Stimulated activated memory B cell treated with anti-CD40 and anti-IgM and Interleukin-4, amounts not matched to agents 10 μg/mL and 1 μg/mL and 100 μg/mL, for 72 hours (primary cell): ENCODE data around the gene PARD3B.

Experiments
- ATAC-seq: fragments of 150-1000 bp; cut with Tn5 transposase; 2 replicates; pipeline ENCODE4 v1.10.0; 2021
- H3K27ac Mint-ChIP-seq: one replicate; pipeline ENCODE4 v1.8.0; 2022; ENCODE audit warnings: mild to moderate bottlenecking, mixed read lengths
- H3K27me3 Mint-ChIP-seq: one replicate; pipeline ENCODE4 v1.8.0; 2022; ENCODE audit warnings: mixed read lengths
- H3K36me3 Mint-ChIP-seq: one replicate; pipeline ENCODE4 v1.8.0; 2022; ENCODE audit warnings: mixed read lengths
- H3K4me1 Mint-ChIP-seq: one replicate; pipeline ENCODE4 v1.8.0; 2022; ENCODE audit warnings: mixed read lengths
- H3K4me3 Mint-ChIP-seq: one replicate; pipeline ENCODE4 v1.8.0; 2022; ENCODE audit warnings: mild to moderate bottlenecking, moderate library complexity, mixed read lengths
- H3K9me3 Mint-ChIP-seq: one replicate; pipeline ENCODE4 v1.8.0; 2022; ENCODE audit warnings: mixed read lengths

PARD3B gene

DNA sequence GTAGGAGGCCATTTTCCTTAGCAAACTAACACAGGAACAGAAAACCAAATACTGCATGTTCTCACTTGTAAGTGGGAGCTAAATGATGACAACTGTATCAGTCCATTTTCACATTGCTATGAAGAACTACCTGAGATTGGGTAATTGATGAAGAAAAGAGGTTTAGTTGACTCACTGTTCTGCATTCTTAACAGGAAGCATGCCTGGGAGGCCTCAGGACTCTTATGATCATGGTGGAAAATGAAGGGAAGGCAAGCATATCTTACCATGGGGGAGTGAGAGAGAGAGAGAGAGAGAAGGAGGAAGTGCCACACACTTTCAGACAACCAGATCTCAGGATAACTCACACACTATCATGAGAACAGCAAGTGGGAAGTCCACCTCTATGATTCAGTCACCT is 105.3 kb downstream of the PARD3B start:
- Mint-ChIP-seq H3K9me3 (peaks cover 4% of the 10 kb centered on the region), H3K36me3 (no peaks in the 10 kb centered on the region), H3K27ac (no peak overlapping the region), H3K4me3 (no peak overlapping the region), H3K27me3 (no peaks in the 10 kb centered on the region), H3K4me1 (no peaks in the 10 kb centered on the region)
- ATAC-seq: no peak

DNA sequence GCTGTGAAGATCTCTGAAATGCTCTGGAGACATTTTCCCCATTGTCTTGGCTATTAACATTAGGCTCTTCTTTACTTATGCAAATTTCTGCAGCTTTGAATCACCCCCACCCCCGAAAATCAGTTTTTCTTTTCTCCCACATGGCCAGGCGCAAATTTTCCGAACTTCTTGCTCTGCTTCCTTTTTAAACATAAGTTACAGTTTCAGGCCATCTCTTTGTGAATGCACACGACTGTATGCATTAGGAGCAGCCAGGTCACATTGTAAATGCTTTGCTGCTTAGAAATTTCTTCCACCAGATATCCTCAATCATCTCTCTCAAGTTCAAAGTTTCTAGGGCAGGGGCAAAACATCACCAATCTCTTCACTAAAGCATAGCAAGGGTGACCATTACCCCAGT is 106.8 kb downstream of the PARD3B start:
- ATAC-seq: no peak
- H3K27me3 Mint-ChIP-seq: no peaks in the 10 kb centered on the region
- H3K9me3 Mint-ChIP-seq: peaks cover 4% of the 10 kb centered on the region
- H3K4me3 Mint-ChIP-seq: no peak overlapping the region
- no peak overlapping the region for H3K27ac Mint-ChIP-seq
- no peaks in the 10 kb centered on the region for H3K36me3 Mint-ChIP-seq
- H3K4me1 Mint-ChIP-seq: no peaks in the 10 kb centered on the region

DNA sequence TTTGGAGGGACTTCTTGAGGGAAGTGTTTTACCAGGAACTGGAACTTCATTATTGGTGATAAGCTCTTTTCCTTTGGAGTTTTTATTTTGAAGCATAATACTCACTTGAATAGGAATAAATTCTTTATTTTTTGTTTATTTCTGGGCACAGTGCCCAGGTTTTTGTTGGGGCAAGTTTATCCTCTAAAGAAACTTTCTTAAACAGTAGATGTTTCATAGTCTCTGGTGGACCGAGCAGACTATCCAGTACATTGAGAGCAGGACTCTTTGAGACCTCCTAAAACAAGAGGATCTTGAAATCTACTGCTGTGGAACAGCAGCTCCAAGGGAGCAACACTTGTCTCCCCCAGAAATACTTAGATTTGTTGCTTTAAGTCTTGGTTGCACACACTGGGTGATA is 109.4 kb downstream of the PARD3B start:
- Mint-ChIP-seq H3K9me3 (peaks cover 4% of the 10 kb centered on the region), H3K4me3 (no peak overlapping the region), H3K27ac (no peak overlapping the region), H3K4me1 (no peaks in the 10 kb centered on the region), H3K27me3 (no peaks in the 10 kb centered on the region), H3K36me3 (no peaks in the 10 kb centered on the region)
- no peak for ATAC-seq

DNA sequence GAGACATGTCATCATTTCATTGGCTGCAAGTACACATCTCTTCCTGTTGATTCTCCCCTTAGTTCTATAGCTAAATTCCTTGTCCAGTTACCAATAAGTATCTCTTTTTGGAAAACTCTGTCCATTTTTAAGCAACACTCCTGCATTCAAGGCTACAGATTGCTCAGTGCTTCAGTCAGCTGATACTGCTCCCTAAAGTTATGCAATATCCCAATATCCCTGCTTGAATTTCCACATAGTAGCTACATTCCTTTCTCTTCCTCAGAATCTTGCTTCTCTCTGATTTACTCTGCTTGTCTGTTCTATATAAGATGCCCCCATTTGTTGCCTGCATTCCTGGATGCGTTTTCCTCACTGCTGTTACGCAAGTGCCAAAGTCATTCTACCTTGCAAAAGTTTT is 109.8 kb downstream of the PARD3B start:
- Mint-ChIP-seq H3K4me1 (no peaks in the 10 kb centered on the region), H3K36me3 (no peaks in the 10 kb centered on the region), H3K9me3 (peaks cover 4% of the 10 kb centered on the region), H3K27ac (no peak overlapping the region), H3K4me3 (no peak overlapping the region), H3K27me3 (no peaks in the 10 kb centered on the region)
- no peak for ATAC-seq

DNA sequence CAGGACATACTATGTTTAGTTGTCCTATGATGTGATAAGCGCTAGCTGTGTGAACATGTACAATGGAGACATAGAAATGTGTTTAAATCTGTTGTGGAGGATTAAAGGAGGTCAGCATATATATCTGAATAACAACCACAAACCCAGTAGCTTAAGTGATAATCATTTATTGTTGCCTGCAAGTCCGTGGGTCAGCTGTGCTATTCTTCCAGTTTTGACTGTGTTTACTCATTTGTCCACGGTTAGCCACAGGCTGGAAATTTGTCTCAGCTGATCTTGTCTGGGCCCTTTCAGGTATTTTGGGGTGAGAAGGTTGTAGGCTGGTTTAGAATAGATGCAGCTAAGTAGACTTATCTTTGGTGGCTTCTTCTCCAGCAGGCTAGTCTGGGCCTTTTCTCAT is 110.4 kb downstream of the PARD3B start:
- no peaks in the 10 kb centered on the region for H3K4me1 Mint-ChIP-seq
- H3K27me3 Mint-ChIP-seq: no peaks in the 10 kb centered on the region
- H3K9me3 Mint-ChIP-seq: peaks cover 4% of the 10 kb centered on the region
- H3K4me3 Mint-ChIP-seq: no peak overlapping the region
- H3K27ac Mint-ChIP-seq: no peak overlapping the region
- ATAC-seq: no peak
- no peaks in the 10 kb centered on the region for H3K36me3 Mint-ChIP-seq

DNA sequence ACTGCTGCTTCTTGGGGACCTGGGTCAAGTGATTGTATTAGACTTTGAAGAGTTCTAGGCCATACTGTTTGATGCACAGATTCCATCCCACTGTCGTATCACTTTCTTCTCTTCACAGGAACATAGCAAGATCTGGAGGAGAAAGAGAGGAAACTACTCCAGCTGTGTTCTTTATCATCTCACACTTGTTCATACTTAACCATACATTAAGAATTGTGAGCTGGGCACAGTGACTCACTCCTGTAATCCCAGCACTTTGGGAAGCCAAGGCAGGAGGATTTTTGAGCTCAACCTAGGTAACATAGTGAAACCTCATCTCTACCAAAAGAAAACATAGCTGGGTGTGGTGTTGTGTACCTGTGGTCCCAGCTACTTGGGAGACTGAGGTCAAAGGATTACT is 111.7 kb downstream of the PARD3B start:
- Mint-ChIP-seq H3K27ac (no peak overlapping the region), H3K27me3 (no peaks in the 10 kb centered on the region), H3K4me3 (no peak overlapping the region), H3K4me1 (no peaks in the 10 kb centered on the region), H3K36me3 (no peaks in the 10 kb centered on the region), H3K9me3 (peaks cover 3% of the 10 kb centered on the region)
- no peak for ATAC-seq

DNA sequence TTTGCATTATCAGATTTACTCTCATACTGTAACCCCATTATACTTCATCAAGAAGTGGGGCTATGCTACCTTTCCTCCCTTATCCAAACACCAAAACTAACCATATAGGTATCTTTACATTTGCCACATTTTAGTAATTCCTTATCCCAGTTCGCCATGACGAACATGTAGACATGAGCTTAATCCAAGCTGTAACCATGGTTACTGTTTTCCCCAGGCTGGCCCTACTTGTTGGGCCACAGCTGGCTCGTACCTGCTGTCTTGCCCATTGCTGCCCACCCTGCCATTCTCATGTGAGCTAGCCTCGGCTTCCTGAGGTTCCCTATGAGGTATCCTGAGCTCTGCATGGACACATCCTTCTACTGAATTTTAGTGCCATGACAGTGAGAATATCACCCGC is 117.7 kb downstream of the PARD3B start:
- H3K36me3 Mint-ChIP-seq: no peaks in the 10 kb centered on the region
- H3K27ac Mint-ChIP-seq: no peak overlapping the region
- no peak overlapping the region for H3K4me3 Mint-ChIP-seq
- no peaks in the 10 kb centered on the region for H3K27me3 Mint-ChIP-seq
- no peaks in the 10 kb centered on the region for H3K9me3 Mint-ChIP-seq
- H3K4me1 Mint-ChIP-seq: no peaks in the 10 kb centered on the region
- ATAC-seq: no peak

DNA sequence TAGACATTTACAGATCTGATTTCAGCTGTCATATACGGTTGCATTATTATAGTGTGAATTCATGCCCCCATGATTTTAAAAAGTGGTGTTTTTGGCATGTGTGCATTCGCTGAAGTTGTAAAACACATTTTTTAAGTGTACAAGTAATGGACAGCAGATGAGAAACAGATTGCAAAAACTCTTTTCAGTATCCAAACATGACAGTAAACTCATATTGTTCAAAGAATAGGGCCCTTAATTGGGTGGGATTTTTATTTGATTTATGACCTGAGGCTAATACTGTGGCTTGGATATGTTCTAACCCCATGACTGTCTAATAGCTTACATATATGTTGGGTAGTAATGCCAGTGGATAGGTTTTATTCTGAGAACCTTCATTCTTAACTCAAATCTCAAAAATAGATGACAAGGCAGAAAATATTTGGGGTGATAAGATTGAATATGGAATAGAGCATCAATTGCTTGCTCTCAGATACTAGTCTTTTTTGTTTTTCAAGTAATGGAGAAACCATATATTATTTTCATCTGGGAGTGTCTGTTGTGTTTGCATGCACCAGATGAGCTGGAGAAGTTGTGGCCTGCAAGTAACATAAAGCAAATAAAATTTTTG is 118.6 kb downstream of the PARD3B start:
- Mint-ChIP-seq H3K9me3 (no peaks in the 10 kb centered on the region), H3K27me3 (no peaks in the 10 kb centered on the region), H3K27ac (no peak overlapping the region), H3K4me3 (no peak overlapping the region), H3K4me1 (no peaks in the 10 kb centered on the region), H3K36me3 (no peaks in the 10 kb centered on the region)
- no peak for ATAC-seq

DNA sequence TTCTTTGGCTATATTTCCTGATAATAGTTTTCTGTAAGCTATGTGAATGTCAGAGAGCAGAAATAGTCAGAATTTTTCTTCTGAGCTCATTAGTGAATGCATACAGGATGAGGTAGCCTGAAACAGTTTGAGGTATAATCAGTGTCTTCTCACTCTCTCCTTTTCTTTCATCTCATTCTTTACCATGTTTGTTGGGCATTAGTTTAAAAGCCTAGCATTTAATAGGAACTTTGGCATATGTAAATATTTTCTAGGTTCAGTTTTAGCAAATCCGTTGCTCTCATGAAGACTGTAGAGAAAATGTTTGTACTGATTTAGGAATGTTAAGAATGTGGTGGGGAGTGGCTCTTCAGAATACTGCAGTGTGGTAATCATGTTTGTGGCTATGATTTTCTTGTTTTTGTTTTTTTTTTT is 119.4 kb downstream of the PARD3B start:
- H3K27ac Mint-ChIP-seq: no peak overlapping the region
- no peaks in the 10 kb centered on the region for H3K27me3 Mint-ChIP-seq
- no peaks in the 10 kb centered on the region for H3K4me1 Mint-ChIP-seq
- no peaks in the 10 kb centered on the region for H3K36me3 Mint-ChIP-seq
- no peak overlapping the region for H3K4me3 Mint-ChIP-seq
- ATAC-seq: no peak
- no peaks in the 10 kb centered on the region for H3K9me3 Mint-ChIP-seq

DNA sequence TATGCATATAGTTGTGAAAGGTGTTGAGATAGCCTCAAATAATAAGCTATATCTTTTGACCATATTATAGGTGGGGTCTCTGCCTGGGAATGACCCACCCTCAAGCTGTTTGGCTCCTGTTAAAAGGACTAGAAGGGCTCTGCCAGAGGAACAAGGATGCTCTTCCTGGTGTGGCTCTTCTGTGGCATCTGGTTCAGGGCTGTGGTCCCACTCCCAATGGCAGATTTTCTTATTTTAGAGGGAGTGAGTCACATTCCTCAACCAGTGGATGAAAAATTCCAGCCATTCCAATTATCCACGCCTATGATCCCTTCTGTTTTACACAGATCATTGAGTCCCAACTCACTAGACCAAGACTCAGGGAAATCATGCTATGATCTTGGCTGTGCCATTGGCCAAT is 119.9 kb downstream of the PARD3B start:
- H3K36me3 Mint-ChIP-seq: no peaks in the 10 kb centered on the region
- H3K4me3 Mint-ChIP-seq: no peak overlapping the region
- H3K9me3 Mint-ChIP-seq: no peaks in the 10 kb centered on the region
- no peaks in the 10 kb centered on the region for H3K27me3 Mint-ChIP-seq
- no peaks in the 10 kb centered on the region for H3K4me1 Mint-ChIP-seq
- H3K27ac Mint-ChIP-seq: no peak overlapping the region
- no peak for ATAC-seq

DNA sequence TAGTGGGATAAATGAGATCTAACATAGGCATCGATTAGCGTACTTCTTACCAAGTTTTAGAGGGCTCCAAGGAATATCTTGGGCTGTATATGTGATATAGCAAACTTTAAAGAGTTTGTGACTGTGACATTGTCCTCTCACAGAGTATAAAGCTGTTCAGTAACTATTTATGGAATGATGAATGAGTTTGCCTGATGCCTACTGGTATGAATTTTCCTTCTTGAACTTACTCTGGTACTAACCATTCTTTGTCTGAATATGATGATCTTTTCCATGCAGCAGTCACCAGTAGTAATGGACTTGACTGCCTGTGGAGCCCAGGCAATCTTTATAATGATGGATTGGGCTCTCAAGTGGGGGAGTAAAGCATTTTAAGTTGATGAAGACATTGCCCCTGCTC is 120.5 kb downstream of the PARD3B start:
- no peak overlapping the region for H3K4me3 Mint-ChIP-seq
- ATAC-seq: no peak
- H3K9me3 Mint-ChIP-seq: no peaks in the 10 kb centered on the region
- H3K36me3 Mint-ChIP-seq: no peaks in the 10 kb centered on the region
- H3K4me1 Mint-ChIP-seq: no peaks in the 10 kb centered on the region
- H3K27me3 Mint-ChIP-seq: no peaks in the 10 kb centered on the region
- H3K27ac Mint-ChIP-seq: no peak overlapping the region

DNA sequence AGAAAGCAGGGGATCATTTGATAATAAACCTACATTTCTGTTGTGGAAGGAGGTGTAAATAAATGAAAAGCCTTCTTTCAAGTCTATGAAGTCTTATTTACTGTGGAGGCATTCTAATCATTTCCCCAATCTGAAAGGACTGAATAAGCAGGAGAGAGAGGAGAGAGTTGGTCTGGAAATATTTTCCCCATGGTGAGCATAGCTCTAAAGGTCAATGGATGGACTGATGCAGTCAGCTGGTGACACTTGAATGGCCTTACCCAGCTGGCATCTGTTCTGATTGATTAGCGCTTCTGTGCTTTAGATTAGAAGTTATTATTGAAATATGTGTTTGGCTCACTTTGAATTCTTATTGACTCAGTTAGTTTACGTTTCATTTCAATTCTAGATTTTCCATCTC is 122.7 kb downstream of the PARD3B start:
- no peak for ATAC-seq
- no peaks in the 10 kb centered on the region for H3K36me3 Mint-ChIP-seq
- H3K4me1 Mint-ChIP-seq: no peaks in the 10 kb centered on the region
- no peak overlapping the region for H3K27ac Mint-ChIP-seq
- no peaks in the 10 kb centered on the region for H3K27me3 Mint-ChIP-seq
- H3K4me3 Mint-ChIP-seq: no peak overlapping the region
- H3K9me3 Mint-ChIP-seq: no peaks in the 10 kb centered on the region

DNA sequence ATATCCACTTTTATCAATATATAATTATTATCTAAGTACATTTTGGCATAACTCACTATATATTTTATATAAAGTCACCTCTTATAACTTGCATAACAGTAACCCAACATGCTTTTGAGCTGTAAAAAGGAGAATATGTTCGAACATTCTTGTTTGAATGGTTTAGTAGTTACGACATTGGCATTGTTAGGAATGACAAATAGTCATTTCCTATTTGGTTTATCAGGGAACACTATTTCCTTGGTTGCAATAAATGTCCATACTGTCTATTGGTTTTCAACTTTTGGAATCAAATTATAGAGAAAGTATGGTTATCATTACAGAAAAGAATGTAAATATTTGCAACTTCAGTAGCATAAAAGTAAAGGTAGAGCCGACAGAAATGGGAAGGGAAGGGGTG is 124.1 kb downstream of the PARD3B start:
- no peak overlapping the region for H3K4me3 Mint-ChIP-seq
- no peaks in the 10 kb centered on the region for H3K9me3 Mint-ChIP-seq
- ATAC-seq: no peak
- H3K36me3 Mint-ChIP-seq: no peaks in the 10 kb centered on the region
- no peaks in the 10 kb centered on the region for H3K27me3 Mint-ChIP-seq
- H3K27ac Mint-ChIP-seq: no peak overlapping the region
- H3K4me1 Mint-ChIP-seq: no peaks in the 10 kb centered on the region

DNA sequence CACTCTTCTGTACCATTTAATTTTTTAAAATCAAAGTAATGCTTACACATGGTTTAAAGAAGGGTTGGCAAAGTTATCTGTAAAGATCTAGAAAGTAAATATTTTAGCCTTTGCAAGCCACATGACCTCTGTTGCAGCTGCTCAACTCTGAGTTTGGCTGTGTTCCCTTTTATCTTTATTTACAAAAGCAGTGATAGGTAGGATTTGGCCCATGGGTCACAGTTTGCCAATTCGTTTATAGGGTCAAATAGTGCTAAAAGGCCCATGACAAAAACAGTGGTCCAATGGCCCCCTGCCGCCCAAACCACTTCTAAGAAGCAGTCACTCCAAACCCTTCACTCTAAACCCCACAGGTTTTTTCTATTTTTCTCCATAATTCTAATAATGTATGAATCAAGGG is 124.8 kb downstream of the PARD3B start:
- Mint-ChIP-seq H3K9me3 (no peaks in the 10 kb centered on the region), H3K4me3 (no peak overlapping the region), H3K27ac (no peak overlapping the region), H3K4me1 (no peaks in the 10 kb centered on the region), H3K27me3 (no peaks in the 10 kb centered on the region), H3K36me3 (no peaks in the 10 kb centered on the region)
- ATAC-seq: no peak

DNA sequence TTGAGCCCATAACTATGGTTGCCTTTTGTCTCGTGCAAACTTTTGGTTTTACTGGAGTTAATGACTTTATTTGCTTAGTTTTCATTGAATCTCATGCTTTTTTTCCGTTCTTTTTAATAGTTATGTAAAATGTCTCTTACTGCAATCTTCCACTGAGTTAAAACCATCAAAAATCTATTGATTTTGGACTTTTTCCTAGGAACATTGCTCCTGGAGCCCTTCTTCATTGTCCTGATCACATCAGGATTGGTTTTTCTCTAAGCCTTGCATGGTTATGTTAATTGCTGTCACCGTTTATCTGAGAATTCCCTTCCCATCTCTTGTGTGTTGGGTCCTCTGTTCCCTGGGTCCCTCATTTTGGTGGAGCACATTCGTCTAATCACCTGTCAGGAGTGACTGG is 125.5 kb downstream of the PARD3B start:
- no peaks in the 10 kb centered on the region for H3K36me3 Mint-ChIP-seq
- H3K9me3 Mint-ChIP-seq: no peaks in the 10 kb centered on the region
- no peaks in the 10 kb centered on the region for H3K4me1 Mint-ChIP-seq
- H3K27ac Mint-ChIP-seq: no peak overlapping the region
- no peak overlapping the region for H3K4me3 Mint-ChIP-seq
- H3K27me3 Mint-ChIP-seq: no peaks in the 10 kb centered on the region
- no peak for ATAC-seq

DNA sequence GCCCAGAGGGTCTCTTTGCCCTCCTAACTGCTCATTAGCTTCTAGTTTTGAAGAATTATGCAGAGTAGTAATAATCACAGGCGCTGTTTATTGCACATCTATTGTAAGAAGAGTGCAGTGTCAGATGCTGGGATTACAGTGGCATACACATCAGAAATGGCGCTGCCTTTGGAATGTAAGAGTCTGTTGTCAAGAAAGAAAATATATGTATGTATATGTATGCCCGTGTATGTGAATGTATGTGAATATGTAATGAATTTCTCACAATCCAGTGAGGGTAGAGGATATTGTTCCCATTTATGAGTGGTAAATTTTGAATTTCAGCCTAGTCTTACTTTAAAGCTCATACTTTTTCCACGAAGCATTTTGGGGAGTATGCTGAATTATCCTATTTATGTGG is 127.5 kb downstream of the PARD3B start:
- Mint-ChIP-seq H3K4me1 (no peaks in the 10 kb centered on the region), H3K36me3 (no peaks in the 10 kb centered on the region), H3K9me3 (no peaks in the 10 kb centered on the region), H3K27me3 (no peaks in the 10 kb centered on the region), H3K4me3 (no peak overlapping the region), H3K27ac (no peak overlapping the region)
- ATAC-seq: no peak

DNA sequence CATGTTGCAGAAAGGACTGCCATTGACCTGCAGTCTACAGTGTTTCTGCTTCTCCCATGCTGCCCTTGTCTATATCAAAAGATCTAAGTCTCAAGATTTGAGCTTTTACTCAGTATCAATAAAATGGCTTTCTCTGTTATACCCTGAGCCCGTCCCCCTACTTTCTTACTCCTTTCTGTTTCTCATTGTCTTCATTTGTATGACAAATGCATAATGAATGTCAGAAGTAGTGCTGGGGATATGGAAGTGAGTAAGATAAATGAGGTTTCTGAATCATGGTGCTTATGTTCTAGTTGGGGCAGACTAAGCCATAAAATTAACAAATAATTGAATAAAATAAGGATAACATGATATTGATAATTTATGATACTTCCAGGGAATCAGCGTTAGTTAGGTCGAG is 128.6 kb downstream of the PARD3B start:
- no peak overlapping the region for H3K27ac Mint-ChIP-seq
- no peak for ATAC-seq
- no peaks in the 10 kb centered on the region for H3K4me1 Mint-ChIP-seq
- H3K4me3 Mint-ChIP-seq: no peak overlapping the region
- H3K27me3 Mint-ChIP-seq: no peaks in the 10 kb centered on the region
- H3K9me3 Mint-ChIP-seq: no peaks in the 10 kb centered on the region
- no peaks in the 10 kb centered on the region for H3K36me3 Mint-ChIP-seq
